Sigmoid colon (tissue), 7 donors: Measurements from ENCODE around the gene ENG. TPM values are rescaled to one million over a fixed set of nuclear protein-coding genes. Genes with fewer than 3 reads are reported as not detected.
A peak's percentile ranks its signal among the peaks of the same experiment; 100 is the strongest.

Source experiments
- DNase-seq: peaks from one replicate; pipeline ENCODE4 v3.0.0-alpha.2; 2019
- H3K27ac ChIP-seq, 4 donors: fragments of 200-600 bp; sonication (generic); one replicate each; pipeline ENCODE4 v1.5.1; 2016 to 2019; ENCODE audit warnings: mild to moderate bottlenecking in 1 of 4
- H3K27me3 ChIP-seq, 3 donors: fragments of 200-600 bp; sonication (generic); one replicate each; pipeline ENCODE4 v1.5.1; 2019; ENCODE audit warnings: mild to moderate bottlenecking in 1 of 3
- H3K36me3 ChIP-seq, 4 donors: fragments of 200-600 bp; sonication (generic); one replicate each; pipeline ENCODE4 v1.5.1; 2016 to 2019
- H3K4me1 ChIP-seq, 4 donors: fragments of 200-600 bp; sonication (generic); one replicate each; pipeline ENCODE4 v1.5.1; 2017 to 2019
- H3K4me3 ChIP-seq, 4 donors: fragments of 200-600 bp; sonication (generic); one replicate each; pipeline ENCODE4 v1.5.1; 2017 to 2019; ENCODE audit warnings: mild to moderate bottlenecking in 2 of 4, moderate library complexity in 1 of 4
- H3K9me3 ChIP-seq, 4 donors: fragments of 200-600 bp in 3 of 4; sonication (generic) in 3 of 4; one replicate each; pipeline versions ENCODE4 v1.5.1 to v1.6.1; 2013 to 2019
- EP300 ChIP-seq, 4 donors: sonication (generic); formaldehyde crosslinking; IDR thresholded peaks; one replicate each; pipeline ENCODE4 v1.6.1; 2017; ENCODE audit warnings: antibody characterized with exemption in 4 of 4
- POLR2A ChIP-seq, 2 donors: fragments of 450-650 bp; IDR thresholded peaks; one replicate each; pipeline ENCODE4 v1.6.1; 2016; ENCODE audit warnings: antibody characterized with exemption in 2 of 2, mild to moderate bottlenecking in 2 of 2, moderate library complexity in 2 of 2
- POLR2AphosphoS5 ChIP-seq, 4 donors: sonication (generic); formaldehyde crosslinking; IDR thresholded peaks; one replicate each; pipeline ENCODE4 v1.6.1; 2017; ENCODE audit warnings: antibody characterized with exemption in 4 of 4
- WGBS, 2 donors: extraction: QIAGEN DNeasy Blood & Tissue Kit; methylation state at CpG; one replicate each; pipeline ENCODE4 v1.1.7; 2013; 5-methylcytosine and 5-hydroxymethylcytosine counted together
- intact Hi-C: fragments of 100-400 bp; cut with DNase I; formaldehyde crosslinking; loops from one replicate; pipeline ENCODE4 v1.15.1; 2023
- polyA plus RNA-seq, 3 donors: library from polyadenylated mRNA; stranded (reverse); fragments of 200-250 nt; gene quantifications; one replicate each; pipeline ENCODE4 v1.2.3, GENCODE V29; 2013
- total RNA-seq, 4 donors: library from RNA; depleted of rRNA; stranded (reverse); fragments of >200 nt; gene quantifications; one replicate each; pipeline ENCODE4 v1.1.0, GENCODE V29; 2016
- TF ChIP-seq, protein P1 (sequence below), 4 experiments: fragments of 450-650 bp in 3 of 4; fragments of 200-600 bp in 1 of 4; IDR thresholded peaks; one replicate each; pipeline ENCODE4 v1.5.1; 2016 to 2019; ENCODE audit warnings: antibody characterized with exemption in 4 of 4, mild to moderate bottlenecking in 3 of 4, moderate library complexity in 2 of 4
- donor health status: healthy with polysubstance abuse.
- donor health status: Bipolar disorder and iron deficiency.
- donor health status: healthy.

Gene ENG
- total and polyA plus RNA-seq, 7 donors, result 5.4 to 50.4 (median 22.7) TPM

DNA sequence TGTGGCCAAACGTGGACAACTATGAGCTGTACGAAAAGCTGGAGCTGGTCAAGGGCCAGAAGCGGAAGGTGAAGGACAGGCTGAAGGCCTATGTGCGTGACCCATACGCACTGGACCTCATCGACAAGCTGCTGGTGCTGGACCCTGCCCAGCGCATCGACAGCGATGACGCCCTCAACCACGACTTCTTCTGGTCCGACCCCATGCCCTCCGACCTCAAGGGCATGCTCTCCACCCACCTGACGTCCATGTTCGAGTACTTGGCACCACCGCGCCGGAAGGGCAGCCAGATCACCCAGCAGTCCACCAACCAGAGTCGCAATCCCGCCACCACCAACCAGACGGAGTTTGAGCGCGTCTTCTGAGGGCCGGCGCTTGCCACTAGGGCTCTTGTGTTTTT, 65.3 kb downstream of the ENG start:
- peaks cover 0 to 37% (median 31%) of the 10 kb centered on the region in 4 donors for H3K4me1 ChIP-seq
- H3K4me3 ChIP-seq, result no peak overlapping the region
- DNase-seq, result no peak
- H3K36me3 ChIP-seq, result peaks cover 27 to 56% (median 47%) of the 10 kb centered on the region in 4 donors
- H3K27me3 ChIP-seq, result no peaks in the 10 kb centered on the region
- intact Hi-C loops, result loop anchor here (5.0 kb wide), 2 partner anchors 128 to 177 kb away; partner anchors contain the start of genes ST6GALNAC4 and STXBP1
- H3K27ac ChIP-seq, result no peak overlapping the region
- no peaks in the 10 kb centered on the region for H3K9me3 ChIP-seq
- WGBS, 2 donors, result 89 to 91% methylated on average over 25 of the region's 25 CpGs
- TF ChIP-seq POLR2AphosphoS5 (IDR thresholded peaks at IDR 0.05) (no peak), POLR2A (IDR thresholded peaks at IDR 0.05) (no peak), EP300 (IDR thresholded peaks at IDR 0.05) (no peak)
- TF ChIP-seq, protein P1, sequence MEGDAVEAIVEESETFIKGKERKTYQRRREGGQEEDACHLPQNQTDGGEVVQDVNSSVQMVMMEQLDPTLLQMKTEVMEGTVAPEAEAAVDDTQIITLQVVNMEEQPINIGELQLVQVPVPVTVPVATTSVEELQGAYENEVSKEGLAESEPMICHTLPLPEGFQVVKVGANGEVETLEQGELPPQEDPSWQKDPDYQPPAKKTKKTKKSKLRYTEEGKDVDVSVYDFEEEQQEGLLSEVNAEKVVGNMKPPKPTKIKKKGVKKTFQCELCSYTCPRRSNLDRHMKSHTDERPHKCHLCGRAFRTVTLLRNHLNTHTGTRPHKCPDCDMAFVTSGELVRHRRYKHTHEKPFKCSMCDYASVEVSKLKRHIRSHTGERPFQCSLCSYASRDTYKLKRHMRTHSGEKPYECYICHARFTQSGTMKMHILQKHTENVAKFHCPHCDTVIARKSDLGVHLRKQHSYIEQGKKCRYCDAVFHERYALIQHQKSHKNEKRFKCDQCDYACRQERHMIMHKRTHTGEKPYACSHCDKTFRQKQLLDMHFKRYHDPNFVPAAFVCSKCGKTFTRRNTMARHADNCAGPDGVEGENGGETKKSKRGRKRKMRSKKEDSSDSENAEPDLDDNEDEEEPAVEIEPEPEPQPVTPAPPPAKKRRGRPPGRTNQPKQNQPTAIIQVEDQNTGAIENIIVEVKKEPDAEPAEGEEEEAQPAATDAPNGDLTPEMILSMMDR (IDR thresholded peaks at IDR 0.05), result no peak

DNA sequence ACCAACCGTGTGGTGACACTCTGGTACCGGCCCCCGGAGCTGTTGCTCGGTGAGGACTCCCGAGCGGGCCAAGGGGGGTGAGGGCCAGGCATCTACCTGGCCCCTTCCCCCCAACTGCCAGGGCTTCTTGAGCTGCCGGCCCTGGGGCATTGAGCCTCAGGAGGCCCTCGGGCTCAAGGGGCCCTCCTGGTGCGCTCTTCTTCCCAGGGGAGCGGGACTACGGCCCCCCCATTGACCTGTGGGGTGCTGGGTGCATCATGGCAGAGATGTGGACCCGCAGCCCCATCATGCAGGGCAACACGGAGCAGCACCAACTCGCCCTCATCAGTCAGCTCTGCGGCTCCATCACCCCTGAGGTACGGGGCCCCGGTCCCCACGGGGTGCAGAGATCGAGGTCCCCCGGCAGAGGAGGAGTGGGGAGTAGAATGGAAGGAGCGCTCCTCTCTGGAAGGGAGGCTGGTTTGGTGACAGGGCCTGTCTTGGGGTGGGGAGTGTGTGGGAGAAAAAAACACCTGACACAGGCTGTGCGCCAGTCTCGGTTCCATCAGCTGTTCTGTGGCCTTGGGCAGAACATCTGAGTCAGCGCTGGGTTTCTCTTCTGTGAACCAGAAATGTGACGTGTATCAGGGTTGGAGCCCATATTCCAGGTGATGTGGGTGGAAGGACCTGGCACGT, 66.0 kb downstream of the ENG start:
- peaks cover 27 to 56% (median 47%) of the 10 kb centered on the region in 4 donors for H3K36me3 ChIP-seq

DNA sequence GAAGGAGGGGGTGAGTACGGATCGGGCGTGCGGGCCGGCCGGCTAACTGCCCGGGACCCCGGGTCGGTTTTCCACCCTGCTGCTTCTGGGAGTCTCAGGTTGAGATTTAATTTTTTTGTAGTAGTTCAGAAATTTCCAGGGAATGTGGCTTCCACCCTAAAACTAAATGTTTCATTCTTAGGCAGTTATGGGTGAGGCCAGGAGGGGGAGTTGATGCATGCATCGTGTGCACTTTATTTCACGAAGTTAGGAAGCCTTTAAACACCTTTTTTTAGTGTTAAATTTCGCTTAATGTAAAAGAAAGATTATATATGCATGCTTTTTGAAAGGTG, 67.7 kb downstream of the ENG start:
- WGBS, 2 donors, result 1% methylated on average over 12 of the region's 12 CpGs
- Histone ChIP-seq H3K9me3 (no peaks in the 10 kb centered on the region), H3K4me3 (peak overlapping the region; percentile 93 to 100 (median 96)), H3K4me1 (peaks cover 0 to 38% (median 31%) of the 10 kb centered on the region in 4 donors), H3K27ac (peak overlapping the region; percentile 96 to 99 (median 96)), H3K36me3 (peaks cover 27 to 48% (median 42%) of the 10 kb centered on the region in 4 donors), H3K27me3 (no peaks in the 10 kb centered on the region)
- intact Hi-C loops, result loop anchor here (5.0 kb wide), 2 partner anchors 131 to 174 kb away; partner anchors contain the start of genes ST6GALNAC4 and STXBP1
- no peak for TF ChIP-seq EP300 (IDR thresholded peaks at IDR 0.05)
- TF ChIP-seq, protein P1 (IDR thresholded peaks at IDR 0.05), result peak in 2 of 4 experiments; percentile 21 to 24
- DNase-seq, result no peak

More for the DNA sequence above, 66.0 kb downstream of the ENG start:
- no peak for DNase-seq
- no peak overlapping the region for H3K27ac ChIP-seq
- 91 to 92% methylated on average over 26 of the region's 26 CpGs for WGBS, 2 donors
- intact Hi-C loops, result loop anchor here (5.0 kb wide), 2 partner anchors 129 to 176 kb away; partner anchors contain the start of genes ST6GALNAC4 and STXBP1
- H3K4me1 ChIP-seq, result peaks cover 0 to 38% (median 31%) of the 10 kb centered on the region in 4 donors
- no peak overlapping the region for H3K4me3 ChIP-seq
- no peaks in the 10 kb centered on the region for H3K9me3 ChIP-seq
- TF ChIP-seq, protein P1 (IDR thresholded peaks at IDR 0.05), result no peak
- TF ChIP-seq POLR2AphosphoS5 (IDR thresholded peaks at IDR 0.05) (no peak), POLR2A (IDR thresholded peaks at IDR 0.05) (no peak), EP300 (IDR thresholded peaks at IDR 0.05) (no peak)
- no peaks in the 10 kb centered on the region for H3K27me3 ChIP-seq

DNA sequence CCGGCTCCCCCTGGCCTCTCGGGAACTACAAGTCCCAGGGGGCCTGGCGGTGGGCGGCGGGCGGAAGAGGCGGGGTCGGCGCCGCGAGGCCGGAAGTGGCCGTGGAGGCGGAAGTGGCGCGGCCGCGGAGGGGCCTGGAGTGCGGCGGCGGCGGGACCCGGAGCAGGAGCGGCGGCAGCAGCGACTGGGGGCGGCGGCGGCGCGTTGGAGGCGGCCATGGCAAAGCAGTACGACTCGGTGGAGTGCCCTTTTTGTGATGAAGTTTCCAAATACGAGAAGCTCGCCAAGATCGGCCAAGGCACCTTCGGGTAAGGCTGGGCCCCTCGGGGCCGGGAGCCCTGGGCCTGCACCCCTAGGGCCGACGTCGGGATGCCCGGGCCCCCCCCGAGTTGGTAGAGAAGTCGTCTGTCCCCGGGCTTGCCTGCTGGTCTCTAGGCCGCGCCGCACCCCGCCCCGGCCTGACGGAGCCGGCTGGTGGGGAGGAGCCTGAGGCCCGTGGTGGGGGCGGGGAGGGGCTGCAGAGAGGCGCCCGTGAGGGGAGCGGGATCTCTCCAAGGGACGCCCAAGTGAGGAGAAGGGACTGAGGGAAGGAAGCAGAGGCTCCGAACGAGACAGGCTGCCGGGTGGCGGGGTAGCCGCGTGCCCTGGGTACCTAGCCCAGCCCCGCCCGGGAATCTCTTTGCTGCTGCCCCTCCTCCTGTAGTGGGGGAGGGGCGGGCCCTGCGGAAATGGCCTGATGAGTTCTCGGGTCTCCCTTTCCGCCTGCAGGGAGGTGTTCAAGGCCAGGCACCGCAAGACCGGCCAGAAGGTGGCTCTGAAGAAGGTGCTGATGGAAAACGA, 68.3 kb downstream of the ENG start, which contains the start of gene CDK9:
TSS of gene CDK9 (plus strand) at position 102 of the 840 bp plus-strand sequence. CDS start at position 217, 115 bp downstream.
- Histone ChIP-seq H3K9me3 (no peaks in the 10 kb centered on the region), H3K36me3 (peaks cover 27 to 42% (median 36%) of the 10 kb centered on the region in 4 donors), H3K27me3 (no peaks in the 10 kb centered on the region), H3K4me3 (peak within 1 kb of the TSS; percentile 93 to 100 (median 96)), H3K4me1 (peaks cover 0 to 38% (median 31%) of the 10 kb centered on the region in 4 donors), H3K27ac (peak within 1 kb of the TSS; percentile 96 to 99 (median 96))
- 0 to 1% methylated on average over 75 of the region's 75 CpGs for WGBS, 2 donors
- DNase-seq, result peak; percentile 96
- TF ChIP-seq EP300 (IDR thresholded peaks at IDR 0.05) (no peak), POLR2AphosphoS5 (IDR thresholded peaks at IDR 0.05) (peak; percentile 68 to 92 (median 80)), POLR2A (IDR thresholded peaks at IDR 0.05) (peak in 1 of 2 donors; percentile 47)
- TF ChIP-seq, protein P1 (IDR thresholded peaks at IDR 0.05), result no peak
- intact Hi-C loops, result loop anchor here (1.0 to 5.0 kb wide), 6 partner anchors 15 to 174 kb away; partner anchors contain the start of genes FPGS, ST6GALNAC4, STXBP1 and TOR2A
